ENCODE data around the gene NBEAL2.

Gene NBEAL2

GRCh38 chr3:46943237-46944187 lies 36.0 kb upstream of the NBEAL2 start:
- no peak for DNase-seq

GRCh38 chr3:46944191-46944590 lies 35.3 kb upstream of the NBEAL2 start:
- no peak for DNase-seq

- no peak for DNase-seq
Observed at GRCh38 chr3:46946416-46946815, 33.0 kb upstream of the NBEAL2 start.

- DNase-seq: no peak
Observed at GRCh38 chr3:46946856-46947545, 32.5 kb upstream of the NBEAL2 start.

- DNase-seq: no peak
Observed at GRCh38 chr3:46947546-46947901, 31.9 kb upstream of the NBEAL2 start.

GRCh38 chr3:46947981-46948791 lies 31.3 kb upstream of the NBEAL2 start:
- DNase-seq: no peak

- no peak for DNase-seq
Observed at GRCh38 chr3:46948830-46949671, 30.4 kb upstream of the NBEAL2 start.

- no peak for DNase-seq
Observed at GRCh38 chr3:46950177-46950576, 29.3 kb upstream of the NBEAL2 start.

GRCh38 chr3:46950650-46951241 lies 28.7 kb upstream of the NBEAL2 start:
- DNase-seq: no peak

- DNase-seq: no peak
Observed at GRCh38 chr3:46952813-46953212, 26.7 kb upstream of the NBEAL2 start.

- DNase-seq: no peak
Observed at GRCh38 chr3:46953234-46954010, 26.0 kb upstream of the NBEAL2 start.

- no peak for DNase-seq
Observed at GRCh38 chr3:46954178-46954577, 25.3 kb upstream of the NBEAL2 start.

- no peak for DNase-seq
Observed at GRCh38 chr3:46955157-46955556, 24.3 kb upstream of the NBEAL2 start.

- DNase-seq: no peak
Observed at GRCh38 chr3:46955801-46956259, 23.6 kb upstream of the NBEAL2 start.

- no peak for DNase-seq
Observed at GRCh38 chr3:46957092-46957820, 22.2 kb upstream of the NBEAL2 start.

GRCh38 chr3:46958467-46959160 lies 20.9 kb upstream of the NBEAL2 start:
- DNase-seq: no peak

GRCh38 chr3:46959161-46959511 lies 20.3 kb upstream of the NBEAL2 start:
- DNase-seq: no peak

GRCh38 chr3:46960081-46960701 lies 19.3 kb upstream of the NBEAL2 start:
- DNase-seq: no peak

GRCh38 chr3:46960835-46961234 lies 18.6 kb upstream of the NBEAL2 start:
- no peak for DNase-seq

Data from DMS 273 treated with DMSO at 0.1 percent for 48 hours (cell line).